Fibroblast of lung (primary cell): ENCODE data around the gene MED28. TPM values are rescaled to one million over a fixed set of nuclear protein-coding genes. Genes with fewer than 3 reads are reported as not detected.

Source experiments
- DNase-seq, 2 donors: peaks; one replicate each; pipeline versions ENCODE4 v3.0.0 to v3.0.0-alpha.2; 2010; ENCODE audit warnings: low read depth in 2 of 2
- H2AFZ ChIP-seq: 2 replicates; pipeline ENCODE4 v1.5.1; 2012; ENCODE audit warnings: low read length, control low read depth, inconsistent platforms
- H3K27ac ChIP-seq: 2 replicates; pipeline ENCODE4 v1.5.1; 2011; ENCODE audit warnings: low read length, control low read depth; ENCODE audit not compliant: insufficient read depth
- H3K27me3 ChIP-seq: 2 replicates; pipeline ENCODE4 v1.5.1; 2011; ENCODE audit warnings: mild to moderate bottlenecking, low read length; ENCODE audit not compliant: control insufficient read depth, insufficient read depth
- H3K36me3 ChIP-seq: 2 replicates; pipeline ENCODE4 v1.5.1; 2011; ENCODE audit warnings: low read length; ENCODE audit not compliant: control insufficient read depth, insufficient read depth
- H3K4me1 ChIP-seq: 2 replicates; pipeline ENCODE4 v1.5.1; 2011; ENCODE audit warnings: low read length; ENCODE audit not compliant: control insufficient read depth, insufficient read depth; ENCODE audit errors: extremely low read depth
- H3K4me2 ChIP-seq: 2 replicates; pipeline ENCODE4 v1.5.1; 2011; ENCODE audit warnings: low read length, control low read depth; ENCODE audit not compliant: insufficient read depth; ENCODE audit errors: extremely low read depth
- H3K4me3 ChIP-seq, 4 experiments: fragments of 200-600 bp in 1 of 4; sonication (generic) in 1 of 4; replicated peaks in 1 of 4; 2 replicates each; pipeline ENCODE4 v1.5.1; 2011 to 2016; ENCODE audit warnings: low read length in 4 of 4, low read depth in 3 of 4, mild to moderate bottlenecking in 3 of 4, control low read depth in 2 of 4, inconsistent platforms in 1 of 4, mixed read lengths in 1 of 4; ENCODE audit not compliant: insufficient read depth in 1 of 4; ENCODE audit errors: control extremely low read depth in 1 of 4
- H3K79me2 ChIP-seq: 2 replicates; pipeline ENCODE4 v1.5.1; 2012; ENCODE audit warnings: mild to moderate bottlenecking, low read length, inconsistent platforms; ENCODE audit not compliant: control insufficient read depth, insufficient read depth
- H3K9ac ChIP-seq: 2 replicates; pipeline ENCODE4 v1.5.1; 2011; ENCODE audit warnings: mild to moderate bottlenecking, low read length, control low read depth; ENCODE audit not compliant: insufficient read depth
- H3K9me3 ChIP-seq: 2 replicates; pipeline ENCODE4 v1.5.1; 2012; ENCODE audit warnings: low read depth, low read length; ENCODE audit not compliant: control insufficient read depth, insufficient read depth
- H4K20me1 ChIP-seq: 2 replicates; pipeline ENCODE4 v1.5.1; 2011; ENCODE audit warnings: low read length; ENCODE audit not compliant: control insufficient read depth, insufficient read depth; ENCODE audit errors: extremely low read depth
- EZH2 ChIP-seq: IDR thresholded peaks from 2 replicates; pipeline ENCODE4 v1.5.1; 2012; ENCODE audit warnings: low read length, control low read depth, mild to moderate bottlenecking; ENCODE audit errors: missing control alignments
- polyA plus RNA-seq, 2 donors: library from polyadenylated mRNA; depleted of rRNA in 1 of 2; stranded (reverse) in 1 of 2; unstranded in 1 of 2; fragments of >200 nt; gene quantifications; 2 replicates each; pipeline ENCODE4 v1.2.1, GENCODE V29; 2011 to 2012; ENCODE audit warnings: missing spikeins in 1 of 2
- total RNA-seq: library from RNA; depleted of rRNA; stranded (reverse); fragments of >200 nt; gene quantifications from 2 replicates; pipeline ENCODE4 v1.2.1, GENCODE V29; 2014
- TF ChIP-seq, protein P1 (sequence below), 2 donors: IDR thresholded peaks in 1 of 2; conservative IDR thresholded peaks in 1 of 2; 1 replicate in 1 of 2; 2 replicates in 1 of 2; pipeline ENCODE4 v1.5.1; 2011 to 2012; ENCODE audit warnings: low read length in 2 of 2, control low read depth in 1 of 2, inconsistent platforms in 1 of 2, low read depth in 1 of 2, mild to moderate bottlenecking in 1 of 2

The MED28 gene
- total and polyA plus RNA-seq, 2 donors (not counting 1 experiment from before 2014, with no cell fraction given) = 16.8 to 20.1 TPM

DNA sequence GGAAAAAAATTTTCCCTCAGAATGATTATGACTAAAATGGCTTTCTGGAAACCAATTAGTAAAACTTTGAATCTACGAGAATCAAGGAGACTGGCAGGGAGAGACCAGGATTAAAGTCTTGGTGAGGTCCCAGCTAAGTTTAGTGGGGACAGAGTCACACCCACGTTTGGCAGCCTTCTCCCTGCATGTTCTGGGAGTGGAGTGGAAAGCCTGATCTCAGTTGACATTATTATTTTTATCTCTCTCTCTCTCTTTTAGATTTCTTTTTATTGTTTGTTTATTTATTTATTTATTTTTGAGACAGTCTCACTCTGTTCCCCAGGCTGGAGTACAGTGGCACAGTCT lies 67.8 kb downstream of the MED28 start:
- Histone ChIP-seq H3K36me3 (no peaks in the 10 kb centered on the region), H3K9me3 (no peaks in the 10 kb centered on the region), H3K9ac (no peak overlapping the region), H4K20me1 (no peaks in the 10 kb centered on the region), H2AFZ (no peak overlapping the region), H3K4me1 (no peaks in the 10 kb centered on the region), H3K27me3 (no peaks in the 10 kb centered on the region), H3K4me3 (no peak overlapping the region), H3K4me2 (no peak overlapping the region), H3K27ac (no peak overlapping the region), H3K79me2 (no peaks in the 10 kb centered on the region)
- no peak for DNase-seq
- TF ChIP-seq, protein P1, sequence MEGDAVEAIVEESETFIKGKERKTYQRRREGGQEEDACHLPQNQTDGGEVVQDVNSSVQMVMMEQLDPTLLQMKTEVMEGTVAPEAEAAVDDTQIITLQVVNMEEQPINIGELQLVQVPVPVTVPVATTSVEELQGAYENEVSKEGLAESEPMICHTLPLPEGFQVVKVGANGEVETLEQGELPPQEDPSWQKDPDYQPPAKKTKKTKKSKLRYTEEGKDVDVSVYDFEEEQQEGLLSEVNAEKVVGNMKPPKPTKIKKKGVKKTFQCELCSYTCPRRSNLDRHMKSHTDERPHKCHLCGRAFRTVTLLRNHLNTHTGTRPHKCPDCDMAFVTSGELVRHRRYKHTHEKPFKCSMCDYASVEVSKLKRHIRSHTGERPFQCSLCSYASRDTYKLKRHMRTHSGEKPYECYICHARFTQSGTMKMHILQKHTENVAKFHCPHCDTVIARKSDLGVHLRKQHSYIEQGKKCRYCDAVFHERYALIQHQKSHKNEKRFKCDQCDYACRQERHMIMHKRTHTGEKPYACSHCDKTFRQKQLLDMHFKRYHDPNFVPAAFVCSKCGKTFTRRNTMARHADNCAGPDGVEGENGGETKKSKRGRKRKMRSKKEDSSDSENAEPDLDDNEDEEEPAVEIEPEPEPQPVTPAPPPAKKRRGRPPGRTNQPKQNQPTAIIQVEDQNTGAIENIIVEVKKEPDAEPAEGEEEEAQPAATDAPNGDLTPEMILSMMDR (conservative IDR thresholded peaks at IDR 0.05 in 1 of 2, IDR thresholded peaks at IDR 0.05 in 1 of 2; ENCODE audit: low read depth in 1 of 2, low read length in 2 of 2) = no peak
- no peak for TF ChIP-seq EZH2

Other genes with a start within 250 kb of the MED28 start
- 10.8 and 27.4 TPM in 2 replicates for gene QDPR, start 102.6 kb upstream of the MED28 start, total RNA-seq
- 41.4 and 51.8 TPM in 2 replicates for gene QDPR, start 102.6 kb upstream of the MED28 start, polyA plus RNA-seq
- not detected in 2 replicates for gene CLRN2, start 99.5 kb upstream of the MED28 start, total RNA-seq
- not detected in 2 replicates for gene CLRN2, start 99.5 kb upstream of the MED28 start, polyA plus RNA-seq
- 116 and 129 TPM in 2 replicates for gene LAP3, start 37.4 kb upstream of the MED28 start, total RNA-seq
- 80.8 and 112 TPM in 2 replicates for gene LAP3, start 37.4 kb upstream of the MED28 start, polyA plus RNA-seq
- under 0.01 TPM in 1 of 2 replicates, not detected in the other for gene FAM184B, start 167.0 kb downstream of the MED28 start, total RNA-seq
- not detected in 2 replicates for gene FAM184B, start 167.0 kb downstream of the MED28 start, polyA plus RNA-seq
- gene DCAF16, start 196.1 kb downstream of the MED28 start, total RNA-seq = 19.0 and 20.0 TPM in 2 replicates
- 19.6 and 25.4 TPM in 2 replicates for gene DCAF16, start 196.1 kb downstream of the MED28 start, polyA plus RNA-seq
- gene NCAPG, start 196.3 kb downstream of the MED28 start, total RNA-seq = 3.9 and 10.1 TPM in 2 replicates
- 8.0 and 24.1 TPM in 2 replicates for gene NCAPG, start 196.3 kb downstream of the MED28 start, polyA plus RNA-seq